Cardiac muscle cell (in vitro differentiated cells and primary cell): ENCODE results near the gene TEX10. TPM values are rescaled to one million over a fixed set of nuclear protein-coding genes. Genes with fewer than 3 reads are reported as not detected.
A peak's percentile ranks its signal among the peaks of the same experiment; 100 is the strongest.

Experiments used
- DNase-seq, 2 donors: peaks; one replicate each; pipeline versions ENCODE4 v3.0.0 to v3.0.0-alpha.2; 2010 to 2017; ENCODE audit warnings: low read depth in 1 of 2, low spot score in 1 of 2
- H3K27ac ChIP-seq: fragments of 200-600 bp; sonication (generic); 2 replicates; pipeline ENCODE4 v1.5.1; 2016
- H3K27me3 ChIP-seq: fragments of 200-600 bp; sonication (generic); 2 replicates; pipeline ENCODE4 v1.6.0; 2016; ENCODE audit warnings: control low read depth
- H3K36me3 ChIP-seq: fragments of 200-600 bp; sonication (generic); 2 replicates; pipeline ENCODE4 v1.5.1; 2016; ENCODE audit warnings: control low read depth
- H3K4me1 ChIP-seq: fragments of 200-600 bp; sonication (generic); 2 replicates; pipeline ENCODE4 v1.8.1; 2017; ENCODE audit warnings: low read depth, mild to moderate bottlenecking, mixed run types
- H3K4me3 ChIP-seq: fragments of 200-600 bp; sonication (generic); 2 replicates; pipeline ENCODE4 v1.5.1; 2016; ENCODE audit warnings: mild to moderate bottlenecking
- H3K9me3 ChIP-seq: fragments of 200-600 bp; sonication (generic); 2 replicates; pipeline ENCODE4 v1.5.1; 2017; ENCODE audit warnings: low read depth, mild to moderate bottlenecking, control low read depth
- CTCF ChIP-seq: IDR thresholded peaks from 2 replicates; pipeline ENCODE4 v1.5.1; 2012; ENCODE audit warnings: low read depth, mild to moderate bottlenecking, low read length
- polyA plus RNA-seq: library from polyadenylated mRNA; unstranded; fragments of >200 nt; fragmentation: Nextera tagmentation; extraction: Ambion mirVana; gene quantifications from 2 replicates; pipeline ENCODE4 v1.2.1, GENCODE V29; 2016
- total RNA-seq: library from RNA; depleted of rRNA; stranded (reverse); fragments of >200 nt; gene quantifications from 2 replicates; pipeline ENCODE4 v1.2.3, GENCODE V29; 2016

Gene TEX10
- total and polyA plus RNA-seq, 2 experiments from 2014 or later, result 18.1 to 22.9 TPM

- no peak for TF ChIP-seq CTCF
- Histone ChIP-seq H3K9me3 (no peaks in the 10 kb centered on the region), H3K4me1 (peaks cover 3% of the 10 kb centered on the region), H3K27ac (no peak overlapping the region), H3K27me3 (no peaks in the 10 kb centered on the region), H3K36me3 (peaks cover 11% of the 10 kb centered on the region), H3K4me3 (no peak overlapping the region)
- no peak for DNase-seq
These were observed 67.1 kb downstream of the TEX10 start for GRCh38 chr9:100285601-100286000.

GRCh38 chr9:100285080-100285479 is 67.7 kb downstream of the TEX10 start:
- no peak for TF ChIP-seq CTCF
- Histone ChIP-seq H3K4me1 (peaks cover 3% of the 10 kb centered on the region), H3K27ac (no peak overlapping the region), H3K4me3 (no peak overlapping the region), H3K36me3 (peaks cover 11% of the 10 kb centered on the region), H3K27me3 (no peaks in the 10 kb centered on the region), H3K9me3 (no peaks in the 10 kb centered on the region)
- DNase-seq, result no peak

- Histone ChIP-seq H3K36me3 (peaks cover 11% of the 10 kb centered on the region), H3K27me3 (no peaks in the 10 kb centered on the region), H3K4me1 (peaks cover 3% of the 10 kb centered on the region), H3K9me3 (no peaks in the 10 kb centered on the region), H3K27ac (no peak overlapping the region), H3K4me3 (no peak overlapping the region)
- DNase-seq, result no peak
- TF ChIP-seq CTCF, result no peak
These were observed 68.5 kb downstream of the TEX10 start for GRCh38 chr9:100284247-100284646.

GRCh38 chr9:100282388-100282719 is 70.4 kb downstream of the TEX10 start:
- Histone ChIP-seq H3K9me3 (no peaks in the 10 kb centered on the region), H3K36me3 (peaks cover 11% of the 10 kb centered on the region)
- no peak for TF ChIP-seq CTCF

GRCh38 chr9:100281676-100282387 is 70.9 kb downstream of the TEX10 start:
- Histone ChIP-seq H3K36me3 (peaks cover 11% of the 10 kb centered on the region), H3K4me3 (no peak overlapping the region), H3K27ac (peak overlapping the region; percentile 20), H3K4me1 (peaks cover 3% of the 10 kb centered on the region), H3K27me3 (no peaks in the 10 kb centered on the region), H3K9me3 (no peaks in the 10 kb centered on the region)
- DNase-seq, result peak in 1 of 2 donors; percentile 1
- TF ChIP-seq CTCF, result no peak

More at GRCh38 chr9:100282388-100282719, 70.4 kb downstream of the TEX10 start:
- DNase-seq, result no peak
- H3K4me1 ChIP-seq, result peaks cover 3% of the 10 kb centered on the region
- H3K4me3 ChIP-seq, result no peak overlapping the region
- H3K27ac ChIP-seq, result no peak overlapping the region
- H3K27me3 ChIP-seq, result no peaks in the 10 kb centered on the region
